Lung (tissue), 16 donors: Measurements from ENCODE around the gene GNG3. TPM values are rescaled to one million over a fixed set of nuclear protein-coding genes. Genes with fewer than 3 reads are reported as not detected.

Source experiments
- ATAC-seq: fragments of 200-7000 bp; cut with Tn5 transposase; one replicate; pipeline ENCODE4 v1.9.1; 2020; ENCODE audit warnings: moderate number of reproducible peaks; ENCODE audit not compliant: insufficient read depth, low FRiP score
- DNase-seq, 3 donors: peaks; one replicate each; pipeline ENCODE4 v3.0.0-alpha.2; 2013 to 2017
- H3K27ac ChIP-seq, 2 donors: one replicate each; pipeline ENCODE4 v1.5.1; 2013; ENCODE audit warnings: mild to moderate bottlenecking in 2 of 2, moderate library complexity in 2 of 2, control low read depth in 1 of 2, inconsistent platforms in 1 of 2, low read depth in 1 of 2, low read length in 1 of 2
- H3K27me3 ChIP-seq, 3 donors: one replicate each; pipeline ENCODE4 v1.5.1; 2013; ENCODE audit warnings: low read length in 2 of 3; ENCODE audit not compliant: control insufficient read depth in 3 of 3, insufficient read depth in 3 of 3
- H3K36me3 ChIP-seq, 4 donors: one replicate each; pipeline ENCODE4 v1.5.1; 2013; ENCODE audit warnings: low read length in 4 of 4, mild to moderate bottlenecking in 1 of 4, moderate library complexity in 1 of 4; ENCODE audit not compliant: control insufficient read depth in 4 of 4, insufficient read depth in 4 of 4
- H3K4me1 ChIP-seq, 5 donors: one replicate each; pipeline ENCODE4 v1.5.1; 2013; ENCODE audit warnings: low read length in 5 of 5, mild to moderate bottlenecking in 2 of 5, moderate library complexity in 1 of 5; ENCODE audit not compliant: control insufficient read depth in 5 of 5, insufficient read depth in 5 of 5
- H3K4me3 ChIP-seq: one replicate; pipeline ENCODE4 v1.5.1; 2013; ENCODE audit warnings: mild to moderate bottlenecking, control low read depth, moderate library complexity
- H3K9ac ChIP-seq, 2 donors: one replicate each; pipeline ENCODE4 v1.5.1; 2013; ENCODE audit warnings: low read length in 2 of 2, control low read depth in 1 of 2; ENCODE audit not compliant: insufficient read depth in 1 of 2
- H3K9me3 ChIP-seq, 4 donors: one replicate each; pipeline ENCODE4 v1.5.1; 2013; ENCODE audit warnings: low read length in 3 of 4, mild to moderate bottlenecking in 1 of 4, moderate library complexity in 1 of 4; ENCODE audit not compliant: control insufficient read depth in 4 of 4, insufficient read depth in 3 of 4
- WGBS, 2 donors: extraction: QIAGEN DNeasy Blood & Tissue Kit; methylation state at CpG; one replicate each; pipeline ENCODE4 v1.1.7; 2013; 5-methylcytosine and 5-hydroxymethylcytosine counted together
- long read RNA-seq, 5 donors: transcript quantifications; one replicate each; lab custom pipeline, GENCODE V29; 2026
- polyA plus RNA-seq, 2 donors: library from polyadenylated mRNA; stranded (reverse); fragments of 200-250 nt; gene quantifications; one replicate each; pipeline ENCODE4 v1.2.1, GENCODE V29; 2013
- total RNA-seq, 2 donors: library from RNA; depleted of rRNA in 1 of 2; stranded (reverse); fragments of >200 nt in 1 of 2; gene quantifications; one replicate each; pipeline ENCODE4 v1.2.1, GENCODE V29; 2014 to 2021
- TF ChIP-seq, protein P1 (sequence below): IDR thresholded peaks from 2 replicates; pipeline ENCODE4 v1.5.1; 2012; ENCODE audit warnings: mild to moderate bottlenecking; ENCODE audit errors: control extremely low read depth, extremely low read depth
- donor health status: control.
- donor health status: control.
- donor health status: Bipolar disorder and iron deficiency.
- donor health status: healthy.
- donor health status: DM: yes; HTN: yes; CAD: no.

The GNG3 gene
- total RNA-seq (under 1 TPM in 1 of 2 donors, not detected in 1; 0.40 TPM), polyA plus RNA-seq (under 1 TPM; 0.05 to 0.26 TPM)
- long read RNA-seq, donor 1 = 0 reads
- long read RNA-seq, donor 2 = 0 reads
- long read RNA-seq, donor 3 = 0 reads
- long read RNA-seq, donor 4 = 0 reads
- long read RNA-seq, donor 5 = 0 reads

- Histone ChIP-seq H3K27me3 (no peaks in the 10 kb centered on the region), H3K9me3 (no peaks in the 10 kb centered on the region), H3K4me3 (peak within 1 kb of the TSS; percentile 46), H3K27ac (peak within 1 kb of the TSS; percentile 73 to 99), H3K9ac (peak within 1 kb of the TSS in 1 of 2 donors; percentile 98), H3K36me3 (peaks cover 0 to 12% (median 6%) of the 10 kb centered on the region in 4 donors), H3K4me1 (peaks cover 0 to 47% (median 17%) of the 10 kb centered on the region in 5 donors)
- TF ChIP-seq, protein P1, sequence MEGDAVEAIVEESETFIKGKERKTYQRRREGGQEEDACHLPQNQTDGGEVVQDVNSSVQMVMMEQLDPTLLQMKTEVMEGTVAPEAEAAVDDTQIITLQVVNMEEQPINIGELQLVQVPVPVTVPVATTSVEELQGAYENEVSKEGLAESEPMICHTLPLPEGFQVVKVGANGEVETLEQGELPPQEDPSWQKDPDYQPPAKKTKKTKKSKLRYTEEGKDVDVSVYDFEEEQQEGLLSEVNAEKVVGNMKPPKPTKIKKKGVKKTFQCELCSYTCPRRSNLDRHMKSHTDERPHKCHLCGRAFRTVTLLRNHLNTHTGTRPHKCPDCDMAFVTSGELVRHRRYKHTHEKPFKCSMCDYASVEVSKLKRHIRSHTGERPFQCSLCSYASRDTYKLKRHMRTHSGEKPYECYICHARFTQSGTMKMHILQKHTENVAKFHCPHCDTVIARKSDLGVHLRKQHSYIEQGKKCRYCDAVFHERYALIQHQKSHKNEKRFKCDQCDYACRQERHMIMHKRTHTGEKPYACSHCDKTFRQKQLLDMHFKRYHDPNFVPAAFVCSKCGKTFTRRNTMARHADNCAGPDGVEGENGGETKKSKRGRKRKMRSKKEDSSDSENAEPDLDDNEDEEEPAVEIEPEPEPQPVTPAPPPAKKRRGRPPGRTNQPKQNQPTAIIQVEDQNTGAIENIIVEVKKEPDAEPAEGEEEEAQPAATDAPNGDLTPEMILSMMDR = no peak
- DNase-seq (peak; percentile 48 to 64 (median 50)), ATAC-seq (no peak)
- 83 to 86% methylated on average over 10 of the region's 10 CpGs for WGBS, 2 donors
These were observed at the start of gene GNG3, which contains the start of gene BSCL2 for GRCh38 chr11:62707277-62707861. GNG3 (plus strand) TSS chr11:62707676; CDS start chr11:62708296, 620 bp downstream. BSCL2 (minus strand) TSS chr11:62707424; CDS start chr11:62707195, 229 bp downstream.

GRCh38 chr11:62664405-62665074, 42.9 kb upstream of the GNG3 start:
- TF ChIP-seq, protein P1 = no peak
- DNase-seq = peak in 2 of 3 donors; percentile 62 to 71
- peak overlapping the region; percentile 79 to 90 for H3K27ac ChIP-seq

DNA sequence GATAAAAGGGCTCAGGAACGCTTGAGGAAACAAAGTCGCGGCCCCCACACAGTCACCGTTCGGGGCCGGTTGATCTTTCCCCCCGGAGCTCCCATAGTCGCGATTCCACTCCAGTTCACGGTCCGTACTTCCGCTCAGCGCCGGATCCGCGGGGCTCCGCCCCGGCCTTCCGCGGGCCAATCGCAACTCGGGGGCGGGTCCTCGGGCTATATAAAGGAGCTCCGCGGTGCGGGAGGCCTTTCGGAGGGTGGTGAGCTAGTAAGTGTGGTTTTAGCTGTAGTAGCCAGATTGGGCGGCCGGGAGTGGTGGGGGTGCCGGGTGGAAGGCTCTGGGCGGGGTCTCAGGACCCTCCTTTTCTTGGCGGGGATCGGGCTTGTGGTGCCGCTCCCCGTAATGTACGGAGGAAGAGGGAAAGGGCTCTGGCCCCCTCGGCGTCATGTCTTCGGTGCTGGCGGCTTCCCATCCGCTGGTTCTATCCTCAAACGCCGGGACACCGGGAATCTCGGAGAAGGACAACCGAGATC, 42.3 kb upstream of the GNG3 start, which contains the start of the genes C11orf98 and CSKMT:
Gene C11orf98, minus strand, starts transcription at position 136 of the 524 bp plus-strand sequence. Its CDS starts 41 bp downstream, at position 95.
Gene CSKMT, plus strand, starts transcription at position 238 of the 524 bp plus-strand sequence. CDS start 568 bp downstream, outside the sequence.
- TF ChIP-seq, protein P1 = no peak
- Histone ChIP-seq H3K9me3 (no peaks in the 10 kb centered on the region), H3K4me3 (peak within 1 kb of the TSS; percentile 79), H3K27ac (peak within 1 kb of the TSS; percentile 86 to 90), H3K9ac (peak within 1 kb of the TSS; percentile 48 to 82), H3K27me3 (no peaks in the 10 kb centered on the region), H3K4me1 (peaks cover 11 to 17% (median 14%) of the 10 kb centered on the region in 5 donors), H3K36me3 (peaks cover 7 to 21% (median 18%) of the 10 kb centered on the region in 4 donors)
- DNase-seq = peak; percentile 97 to 98 (median 97)
- peak; percentile 96 for ATAC-seq
- 0 to 1% methylated on average over 41 to 47 of the region's 47 CpGs for WGBS, 2 donors

More at GRCh38 chr11:62664405-62665074, 42.9 kb upstream of the GNG3 start:
- H3K27me3 ChIP-seq = no peaks in the 10 kb centered on the region
- peaks cover 11 to 15% (median 12%) of the 10 kb centered on the region in 5 donors for H3K4me1 ChIP-seq
- peak overlapping the region; percentile 12 to 61 for H3K9ac ChIP-seq
- H3K9me3 ChIP-seq = no peaks in the 10 kb centered on the region
- peak; percentile 16 for ATAC-seq
- peaks cover 7 to 21% (median 17%) of the 10 kb centered on the region in 4 donors for H3K36me3 ChIP-seq
- WGBS, 2 donors = 4% methylated on average over 36 of the region's 36 CpGs
- H3K4me3 ChIP-seq = peak overlapping the region; percentile 62
